A549 treated with ZK216348 at 1 μM for 4 hours (cell line): ENCODE data around the gene GAGE12J. TPM values are rescaled to one million over a fixed set of nuclear protein-coding genes. Genes with fewer than 3 reads are reported as not detected.

Experiments
- total RNA-seq: library from RNA; stranded (reverse); fragments of 200-300 nt; extraction: Qiagen RNA extraction; gene quantifications from 5 replicates; pipeline ENCODE4 v1.2.3, GENCODE V29; 2022; ENCODE audit warnings: low read depth

The GAGE12J gene, protein sequence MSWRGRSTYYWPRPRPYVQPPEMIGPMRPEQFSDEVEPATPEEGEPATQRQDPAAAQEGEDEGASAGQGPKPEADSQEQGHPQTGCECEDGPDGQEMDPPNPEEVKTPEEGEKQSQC
- total RNA-seq = not detected in 5 replicates

GRCh38 chrX:49321737-49322136 lies at the start of gene GAGE12J:
GAGE12J (plus strand) TSS chrX:49322037; CDS start chrX:49323194, 1,157 bp downstream.

GRCh38 chrX:49303346-49303745 lies 18.5 kb upstream of the GAGE12J start, which contains the start of gene GAGE10:
GAGE10 (plus strand) TSS chrX:49303646; CDS start chrX:49304860, 1,214 bp downstream.

GRCh38 chrX:49331282-49331681 lies 9.4 kb downstream of the GAGE12J start, which contains the start of gene GAGE13:
GAGE13 (plus strand) TSS chrX:49331582; CDS start chrX:49332738, 1,156 bp downstream.

Other genes with a start within 250 kb of the GAGE12J start
- 37.3 to 50.2 TPM (median 43.8 TPM) in 5 replicates for gene PRAF2, start 248.0 kb upstream of the GAGE12J start, total RNA-seq
- 44.3 to 60.4 TPM (median 58.1 TPM) in 5 replicates for gene WDR45, start 242.2 kb upstream of the GAGE12J start, total RNA-seq
- gene GPKOW, start 198.3 kb upstream of the GAGE12J start, total RNA-seq = 19.8 to 26.6 TPM (median 24.5 TPM) in 5 replicates
- 1.3 to 3.7 TPM (median 3.6 TPM) in 5 replicates for gene MAGIX, start 159.3 kb upstream of the GAGE12J start, total RNA-seq
- 328 to 445 TPM (median 434 TPM) in 5 replicates for gene PLP2, start 150.1 kb upstream of the GAGE12J start, total RNA-seq
- gene PRICKLE3, start 135.7 kb upstream of the GAGE12J start, total RNA-seq = 13.7 to 20.3 TPM (median 18.2 TPM) in 5 replicates
- gene SYP, start 121.8 kb upstream of the GAGE12J start, total RNA-seq = 2.2 to 3.4 TPM (median 3.1 TPM) in 5 replicates
- gene CACNA1F, start 88.7 kb upstream of the GAGE12J start, total RNA-seq = not detected in 5 replicates
- gene CCDC22, start 86.6 kb upstream of the GAGE12J start, total RNA-seq = 11.6 to 16.8 TPM (median 14.3 TPM) in 5 replicates
- 0.11 to 0.19 TPM (median 0.15 TPM) in 4 of 5 replicates, not detected in the other for gene FOXP3, start 57.3 kb upstream of the GAGE12J start, total RNA-seq
- gene PPP1R3F, start 52.2 kb upstream of the GAGE12J start, total RNA-seq = 2.1 to 3.2 TPM (median 2.3 TPM) in 5 replicates
- gene GAGE10, start 18.4 kb upstream of the GAGE12J start, total RNA-seq = not detected in 5 replicates
- not detected in 5 replicates for gene GAGE13, start 9.5 kb downstream of the GAGE12J start, total RNA-seq
- not detected in 5 replicates for gene GAGE12C, start 210.1 kb downstream of the GAGE12J start, total RNA-seq
- not detected in 5 replicates for gene GAGE12D, start 219.7 kb downstream of the GAGE12J start, total RNA-seq
- gene GAGE12E, start 229.3 kb downstream of the GAGE12J start, total RNA-seq = not detected in 5 replicates
- not detected in 5 replicates for gene GAGE12F, start 238.8 kb downstream of the GAGE12J start, total RNA-seq
- gene GAGE12G, start 248.4 kb downstream of the GAGE12J start, total RNA-seq = not detected in 5 replicates